CD4-positive, alpha-beta T cell treated with Interleukin-17A for 4 hours (primary cell): ENCODE measurements around the gene FIGNL1.
A peak's percentile ranks its signal among the peaks of the same experiment; 100 is the strongest.

ENCODE experiments used
- DNase-seq: peaks from one replicate; pipeline ENCODE4 v3.0.0-alpha.2; 2020; ENCODE audit warnings: mixed read lengths

FIGNL1 gene

DNA sequence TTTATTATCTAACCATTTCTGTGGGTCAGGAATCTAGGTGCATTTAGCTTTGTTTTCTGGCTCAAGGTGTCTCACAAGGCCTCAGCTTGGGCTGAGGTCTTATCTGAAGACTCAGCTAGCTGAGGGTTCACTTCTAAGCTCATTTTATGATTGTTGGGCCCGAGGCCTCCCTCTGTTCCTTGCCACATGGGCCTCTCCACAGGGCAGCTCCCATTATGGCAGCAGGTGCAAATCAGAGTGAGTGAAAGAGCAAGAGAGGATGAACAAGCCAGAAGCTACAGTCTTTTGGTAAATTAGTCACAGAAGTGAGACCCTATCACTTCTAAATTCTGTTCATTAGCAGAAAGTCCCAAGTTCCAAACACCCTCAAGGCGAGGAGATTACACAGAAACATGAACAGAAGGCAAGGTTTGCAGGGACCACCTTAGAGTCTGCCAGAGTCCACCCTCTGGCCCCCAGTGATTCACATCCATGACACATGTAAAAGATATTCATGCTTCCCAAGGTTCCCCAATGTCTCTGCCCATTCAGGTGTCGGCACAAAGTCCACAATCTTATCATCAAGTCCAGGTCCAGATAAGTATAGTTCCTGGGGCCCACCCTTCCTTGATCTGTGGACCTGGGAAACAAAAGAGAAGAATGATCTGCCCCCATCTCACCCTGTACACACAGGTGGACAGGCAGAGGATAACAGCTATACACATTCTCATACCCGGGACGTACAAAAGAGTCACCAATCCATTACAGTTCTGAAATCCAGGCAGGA is 23.7 kb downstream of the FIGNL1 start:
- DNase-seq = no peak

DNA sequence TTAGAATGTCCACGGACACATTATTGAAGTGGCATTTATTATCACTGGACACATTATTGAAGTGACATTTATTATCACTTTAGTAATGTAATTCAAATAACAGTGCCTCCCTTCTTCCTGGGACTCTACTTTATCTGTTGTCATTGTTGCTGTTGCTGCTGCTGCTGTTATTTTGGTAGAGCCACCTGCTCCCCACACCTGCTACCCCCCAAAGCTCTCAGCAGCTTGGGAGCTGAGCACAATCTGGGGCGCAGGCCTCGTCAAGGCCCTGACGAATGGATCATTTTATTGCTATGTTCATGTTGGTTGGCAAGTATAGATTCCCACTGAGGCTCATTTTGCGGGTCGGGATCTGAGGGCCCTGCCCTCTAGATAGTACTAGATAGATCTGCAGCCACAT is 24.8 kb downstream of the FIGNL1 start:
- no peak for DNase-seq

DNA sequence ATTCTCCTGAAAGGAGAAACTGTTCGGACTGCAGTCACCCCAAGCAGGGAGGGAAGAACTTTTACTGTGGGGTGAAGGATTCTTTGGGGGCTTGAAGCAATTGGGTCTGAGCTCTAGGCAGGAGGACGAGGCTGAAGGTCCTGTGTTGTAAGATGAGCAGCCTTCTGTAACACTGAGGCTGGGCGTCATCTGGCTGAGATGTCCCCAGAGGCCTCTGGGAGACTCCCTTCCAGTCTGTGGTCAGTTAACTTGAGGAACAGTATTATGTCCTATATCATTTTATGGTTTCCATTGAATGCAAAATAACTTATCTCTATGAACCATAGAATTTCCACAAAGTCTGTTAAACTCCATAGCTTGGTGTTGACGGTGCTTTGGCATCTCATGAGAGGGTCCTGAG is 26.3 kb downstream of the FIGNL1 start:
- DNase-seq = no peak

- DNase-seq = no peak
These were observed 27.3 kb downstream of the FIGNL1 start for GRCh38 chr7:50422858-50423257.

DNA sequence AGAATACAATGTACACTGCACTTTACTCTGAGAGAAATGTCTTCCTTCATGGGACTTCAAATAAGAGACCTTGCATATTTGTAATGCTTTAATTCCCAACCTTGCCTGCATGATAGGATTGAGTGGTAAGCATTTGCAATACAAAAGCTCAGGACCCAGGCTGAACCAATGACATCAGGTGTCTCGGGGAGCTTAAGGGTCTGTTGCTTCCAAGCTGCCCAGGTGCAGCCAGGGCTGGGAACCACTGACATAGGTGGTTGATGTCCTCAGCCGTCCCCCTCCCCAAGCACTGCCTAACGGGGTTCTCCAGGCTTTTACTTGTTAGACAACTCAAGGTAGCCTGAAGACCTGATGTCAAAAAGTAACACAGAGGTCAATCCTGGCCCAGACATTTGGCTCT is 29.1 kb downstream of the FIGNL1 start:
- no peak for DNase-seq

GRCh38 chr7:50418526-50419290 is 31.4 kb downstream of the FIGNL1 start:
- DNase-seq = no peak

GRCh38 chr7:50418086-50418515 is 32.0 kb downstream of the FIGNL1 start:
- peak; percentile 81 for DNase-seq

- DNase-seq = peak; percentile 19
These were observed 33.5 kb downstream of the FIGNL1 start for GRCh38 chr7:50416527-50417182.

GRCh38 chr7:50415844-50416364 is 34.2 kb downstream of the FIGNL1 start:
- DNase-seq = no peak

DNA sequence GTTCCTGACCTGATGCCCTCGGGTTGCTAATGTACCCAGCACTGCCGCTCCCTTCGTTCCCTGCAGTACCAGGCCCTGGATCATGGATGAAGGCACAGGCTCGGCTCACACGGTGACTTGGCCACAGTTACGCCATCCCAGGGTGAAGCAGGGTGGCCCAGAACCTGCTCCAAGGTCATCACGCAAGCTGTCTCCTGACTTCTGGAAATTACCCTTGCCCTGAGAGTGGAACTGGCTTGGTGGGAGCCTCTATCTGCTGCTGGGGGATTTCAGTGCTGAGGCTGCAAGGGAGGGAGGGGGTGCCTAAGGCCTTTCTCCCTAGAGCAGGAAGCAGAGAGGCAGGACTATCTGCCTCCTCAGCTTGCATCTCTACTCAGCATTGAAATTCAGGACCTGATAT is 36.6 kb downstream of the FIGNL1 start:
- DNase-seq = no peak

DNA sequence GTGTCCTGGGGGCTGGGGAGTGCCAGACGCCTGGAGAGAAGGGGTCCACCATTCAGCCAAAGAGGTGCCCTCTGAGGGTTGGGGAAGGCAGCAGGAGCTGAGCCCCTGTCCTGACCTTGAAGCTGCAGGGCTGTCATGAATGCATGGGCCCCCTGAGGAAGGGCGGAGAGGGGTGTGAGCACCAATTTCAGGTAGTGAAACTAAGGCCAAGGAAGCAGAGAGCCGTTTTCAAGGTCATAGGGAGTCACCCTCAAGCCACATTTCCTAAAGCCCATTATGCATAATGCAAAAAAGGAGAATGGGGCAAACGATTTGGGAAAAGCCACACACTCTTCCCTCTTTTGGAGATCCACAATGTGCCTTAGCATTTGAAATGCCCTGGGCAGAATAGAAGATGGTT is 37.2 kb downstream of the FIGNL1 start:
- no peak for DNase-seq

DNA sequence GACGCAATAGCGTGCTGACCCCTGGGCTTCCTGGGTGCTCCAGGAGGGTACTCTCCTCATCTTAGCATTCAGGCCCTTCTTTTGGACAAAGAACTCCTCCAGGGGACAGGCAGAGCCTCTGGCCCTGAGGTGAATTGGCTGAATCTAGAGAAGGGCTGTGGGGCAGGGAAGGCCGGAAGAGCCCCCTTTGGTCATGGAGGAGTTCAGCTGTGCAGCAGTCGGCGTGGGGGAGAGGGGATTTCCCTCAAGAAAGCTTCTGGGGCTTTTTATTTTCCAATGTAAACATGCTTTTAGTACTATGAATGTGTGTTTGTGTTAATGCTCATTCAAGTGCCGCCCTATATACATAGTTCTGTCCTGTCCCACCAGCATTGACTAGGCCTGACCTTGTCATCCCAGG is 38.8 kb downstream of the FIGNL1 start:
- DNase-seq = no peak

- peak; percentile 23 for DNase-seq
These were observed 40.0 kb downstream of the FIGNL1 start for GRCh38 chr7:50409856-50410745.

DNA sequence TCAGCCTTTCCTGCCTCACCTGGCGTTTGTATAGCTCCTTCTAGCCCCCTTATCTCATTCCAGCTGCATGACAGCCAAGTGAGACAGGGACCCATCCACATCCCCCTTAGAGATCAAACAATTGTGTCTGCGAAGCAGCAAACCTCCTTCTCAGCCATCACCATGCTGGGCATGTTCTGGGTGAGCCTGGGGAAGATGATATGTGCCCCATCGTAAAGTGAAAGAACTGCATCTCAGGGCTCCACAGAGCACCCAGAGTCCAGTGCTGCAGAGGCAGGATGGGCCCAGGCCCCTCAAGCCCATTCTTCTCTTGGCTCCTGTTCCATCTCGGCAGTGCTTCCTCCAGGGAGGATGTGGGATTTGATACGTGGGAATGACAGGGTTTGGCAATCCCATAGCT is 43.2 kb downstream of the FIGNL1 start:
- DNase-seq = no peak

GRCh38 chr7:50405221-50405620 is 44.9 kb downstream of the FIGNL1 start:
- no peak for DNase-seq

GRCh38 chr7:50404392-50404791 is 45.8 kb downstream of the FIGNL1 start:
- no peak for DNase-seq

GRCh38 chr7:50400114-50400513 is 50.0 kb downstream of the FIGNL1 start:
- no peak for DNase-seq

GRCh38 chr7:50399635-50400034 is 50.5 kb downstream of the FIGNL1 start:
- DNase-seq = no peak

DNA sequence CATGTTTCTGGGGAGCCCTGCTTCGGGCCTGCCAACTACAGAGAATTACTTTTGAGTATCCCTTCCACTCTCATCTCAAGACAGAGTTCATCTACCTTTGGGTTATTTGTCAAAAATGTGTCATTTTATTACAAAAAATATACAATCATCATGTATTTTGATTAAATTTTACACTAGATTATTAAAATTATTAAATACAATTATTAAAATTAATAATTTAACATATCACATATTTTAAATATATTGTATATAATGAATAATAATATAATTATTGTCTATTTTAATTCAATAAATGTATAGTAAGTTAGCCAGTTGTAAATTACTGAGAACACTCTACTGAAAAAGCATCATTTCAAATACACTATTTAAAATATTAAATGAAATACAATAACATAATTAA is 50.9 kb downstream of the FIGNL1 start:
- DNase-seq = no peak

GRCh38 chr7:50397971-50398324 is 52.2 kb downstream of the FIGNL1 start:
- DNase-seq = no peak

- peak; percentile 33 for DNase-seq
These were observed 52.7 kb downstream of the FIGNL1 start for GRCh38 chr7:50397320-50397970.

DNA sequence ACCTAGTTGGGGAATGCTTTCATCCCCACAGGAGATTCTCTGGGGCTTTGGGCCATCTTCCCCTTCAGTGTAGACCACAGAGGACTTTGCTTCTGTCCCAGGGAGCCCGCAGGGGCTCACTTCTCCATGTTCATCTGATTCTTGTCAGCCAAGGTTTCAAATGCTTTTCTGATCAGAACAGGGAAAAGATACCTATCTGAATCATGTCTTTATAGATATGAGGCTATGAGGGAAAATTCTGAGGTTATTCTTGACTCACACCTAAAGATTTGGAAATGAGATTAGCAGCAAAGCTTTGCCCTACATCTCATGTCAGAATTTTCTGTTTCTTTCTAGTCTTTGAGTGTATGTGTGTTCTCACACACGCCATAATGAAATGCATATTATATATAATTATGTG is 53.3 kb downstream of the FIGNL1 start:
- no peak for DNase-seq
